Osteocyte (in vitro differentiated cells): ENCODE data around the gene SLC25A11. TPM values are rescaled to one million over a fixed set of nuclear protein-coding genes. Genes with fewer than 3 reads are reported as not detected.

Experiments used
- DNase-seq: peaks from one replicate; pipeline ENCODE4 v3.0.0; 2021; ENCODE audit warnings: mixed read lengths; ENCODE audit not compliant: unreplicated experiment; ENCODE audit errors: extremely low spot score
- H3K27ac Mint-ChIP-seq: one replicate; pipeline ENCODE4 v1.8.0; 2021; ENCODE audit warnings: mild to moderate bottlenecking, mixed read lengths; ENCODE audit not compliant: unreplicated experiment
- H3K27me3 Mint-ChIP-seq: one replicate; pipeline ENCODE4 v1.8.0; 2021; ENCODE audit warnings: mixed read lengths; ENCODE audit not compliant: unreplicated experiment
- H3K36me3 Mint-ChIP-seq: one replicate; pipeline ENCODE4 v1.8.0; 2021; ENCODE audit warnings: mixed read lengths; ENCODE audit not compliant: unreplicated experiment
- H3K4me1 Mint-ChIP-seq: one replicate; pipeline ENCODE4 v1.8.0; 2021; ENCODE audit warnings: mixed read lengths; ENCODE audit not compliant: unreplicated experiment
- H3K4me3 Mint-ChIP-seq: one replicate; pipeline ENCODE4 v1.8.0; 2021; ENCODE audit warnings: mild to moderate bottlenecking, moderate library complexity, mixed read lengths; ENCODE audit not compliant: unreplicated experiment
- H3K9me3 Mint-ChIP-seq: one replicate; pipeline ENCODE4 v1.8.0; 2021; ENCODE audit warnings: mixed read lengths; ENCODE audit not compliant: unreplicated experiment
- CTCF ChIP-seq: fragments of 200-600 bp; sonication (generic); IDR thresholded peaks from 2 replicates; pipeline ENCODE4 v1.5.0; 2021; ENCODE audit warnings: antibody characterized with exemption, mild to moderate bottlenecking, moderate library complexity
- total RNA-seq: library from RNA; stranded (reverse); gene quantifications from 2 replicates; pipeline ENCODE4 v1.2.1, GENCODE V29; 2021

The SLC25A11 gene
- total RNA-seq, 1 donor from 2014 or later = 59.6 TPM

DNA sequence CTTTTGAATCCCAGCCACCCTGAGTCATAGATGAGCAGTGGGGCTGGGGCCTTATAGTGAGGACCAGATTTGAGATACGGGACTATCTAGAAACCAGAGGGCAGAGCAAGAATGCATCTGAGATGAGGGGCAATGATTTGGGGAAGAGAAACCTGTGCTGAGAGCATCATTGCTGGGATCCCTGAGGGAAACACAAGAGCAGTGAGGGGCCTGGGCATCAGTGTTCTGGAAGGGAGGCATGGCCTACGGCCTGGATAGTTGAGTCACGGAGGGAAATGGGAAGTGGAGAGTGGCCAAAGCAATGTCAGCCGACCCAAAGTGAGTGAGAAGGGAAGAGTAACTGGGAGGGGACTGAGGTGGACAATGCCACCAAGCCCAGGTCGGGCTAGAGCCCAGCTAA, 42.5 kb upstream of the SLC25A11 start:
- H3K27ac Mint-ChIP-seq = peak overlapping the region; percentile 21
- H3K36me3 Mint-ChIP-seq = peaks cover 9% of the 10 kb centered on the region
- no peak overlapping the region for H3K4me3 Mint-ChIP-seq
- H3K4me1 Mint-ChIP-seq = peaks cover 13% of the 10 kb centered on the region
- H3K9me3 Mint-ChIP-seq = no peaks in the 10 kb centered on the region
- no peaks in the 10 kb centered on the region for H3K27me3 Mint-ChIP-seq
- DNase-seq = no peak
- no peak for TF ChIP-seq CTCF

GRCh38 chr17:4980644-4981216, 40.9 kb upstream of the SLC25A11 start:
- DNase-seq = no peak
- no peak overlapping the region for H3K4me3 Mint-ChIP-seq

GRCh38 chr17:4978726-4979125, 38.9 kb upstream of the SLC25A11 start:
- H3K36me3 Mint-ChIP-seq = peaks cover 16% of the 10 kb centered on the region

More at GRCh38 chr17:4980644-4981216, 40.9 kb upstream of the SLC25A11 start:
- Mint-ChIP-seq H3K4me1 (peaks cover 2% of the 10 kb centered on the region), H3K9me3 (no peaks in the 10 kb centered on the region), H3K36me3 (peaks cover 12% of the 10 kb centered on the region), H3K27ac (no peak overlapping the region), H3K27me3 (no peaks in the 10 kb centered on the region)
- peak; percentile 69 for TF ChIP-seq CTCF

DNA sequence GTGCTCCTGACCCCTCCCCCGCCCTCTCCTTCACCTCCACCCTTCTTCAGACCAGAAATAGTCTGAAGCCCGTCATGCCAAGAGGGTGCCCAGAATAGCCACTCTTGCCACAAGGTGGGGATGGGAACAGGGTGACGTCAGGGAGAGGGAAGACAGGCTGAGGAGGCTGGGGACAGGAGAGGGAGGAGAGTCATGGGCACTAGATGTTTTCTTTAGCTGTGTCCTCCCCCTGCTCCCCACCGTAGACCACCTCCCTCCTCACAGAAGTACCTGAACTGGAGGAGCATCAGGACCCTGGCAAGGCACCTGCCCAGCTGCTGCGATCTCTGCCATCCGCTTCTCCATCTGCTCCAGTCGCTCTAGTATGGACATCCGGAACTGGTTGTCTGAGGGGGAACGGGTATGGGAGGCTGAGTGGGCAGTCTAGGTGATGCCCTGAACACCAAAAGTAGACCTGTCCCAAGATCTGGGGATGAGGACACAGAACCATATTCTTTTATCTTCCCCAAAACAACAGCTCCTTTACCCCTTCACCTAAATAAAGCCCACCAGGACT, 34.3 kb upstream of the SLC25A11 start:
- no peak for TF ChIP-seq CTCF
- Mint-ChIP-seq H3K4me3 (no peak overlapping the region), H3K27me3 (no peaks in the 10 kb centered on the region), H3K36me3 (peaks cover 18% of the 10 kb centered on the region), H3K9me3 (no peaks in the 10 kb centered on the region), H3K4me1 (peaks cover 22% of the 10 kb centered on the region), H3K27ac (no peak overlapping the region)
- DNase-seq = no peak

More at GRCh38 chr17:4978726-4979125, 38.9 kb upstream of the SLC25A11 start:
- DNase-seq = no peak
- Mint-ChIP-seq H3K27ac (no peak overlapping the region), H3K4me1 (peaks cover 4% of the 10 kb centered on the region), H3K9me3 (no peaks in the 10 kb centered on the region), H3K4me3 (no peak overlapping the region), H3K27me3 (no peaks in the 10 kb centered on the region)
- no peak for TF ChIP-seq CTCF

GRCh38 chr17:4973256-4974114, 33.6 kb upstream of the SLC25A11 start:
- no peak overlapping the region for H3K4me3 Mint-ChIP-seq
- peaks cover 24% of the 10 kb centered on the region for H3K36me3 Mint-ChIP-seq
- no peak for TF ChIP-seq CTCF
- H3K27me3 Mint-ChIP-seq = no peaks in the 10 kb centered on the region
- H3K4me1 Mint-ChIP-seq = peaks cover 28% of the 10 kb centered on the region
- H3K27ac Mint-ChIP-seq = peak overlapping the region; percentile 40
- DNase-seq = no peak
- no peaks in the 10 kb centered on the region for H3K9me3 Mint-ChIP-seq
